Measurements from ENCODE around the gene RIMS4.

RIMS4 gene

GRCh38 chr20:44706301-44707017 is 103.9 kb downstream of the RIMS4 start:
- no peak for DNase-seq
- Histone ChIP-seq H3K27me3 (ENCODE audit: insufficient read depth, low read length, poor library complexity) (no peaks in the 10 kb centered on the region), H3K4me1 (ENCODE audit: control insufficient read depth, low read depth, low read length) (no peaks in the 10 kb centered on the region), H4K5ac (ENCODE audit: low read length) (no peak overlapping the region), H2BK15ac (replicated peaks; ENCODE audit: low read depth) (no peak overlapping the region), H3K4ac (ENCODE audit: low read depth, low read length) (no peak overlapping the region), H3K27ac (ENCODE audit: low read depth, low read length) (no peak overlapping the region), H2BK120ac (ENCODE audit: low read depth, low read length) (no peak overlapping the region), H3K18ac (ENCODE audit: low read length) (no peak overlapping the region), H2BK5ac (ENCODE audit: low read length) (no peak overlapping the region), H3K36me3 (ENCODE audit: control insufficient read depth, insufficient read depth, low read length) (no peaks in the 10 kb centered on the region), H3K79me2 (ENCODE audit: control insufficient read depth, insufficient read depth, low read length) (no peaks in the 10 kb centered on the region), H4K8ac (ENCODE audit: low read depth, low read length) (no peak overlapping the region), H3K23ac (ENCODE audit: low read length) (no peak overlapping the region), H3K4me3 (ENCODE audit: low read length) (no peak overlapping the region), H3K9ac (ENCODE audit: low read length) (no peak overlapping the region), H3K79me1 (ENCODE audit: low read length) (no peaks in the 10 kb centered on the region), H3K56ac (ENCODE audit: low read length) (no peak overlapping the region), H2AK5ac (ENCODE audit: low read length) (no peak overlapping the region), H3K4me2 (ENCODE audit: low read length) (no peak overlapping the region)
- WGBS (ENCODE audit: extremely low coverage, insufficient coverage, low lambda C conversion rate) = no CpG with 5 or more reads among the region's 10 CpGs

GRCh38 chr20:44705364-44706094 is 104.8 kb downstream of the RIMS4 start:
- H3K4me3 ChIP-seq (ENCODE audit: low read length) = no peak overlapping the region
- no peak overlapping the region for H2BK5ac ChIP-seq (ENCODE audit: low read length)
- H2BK15ac ChIP-seq (replicated peaks; ENCODE audit: low read depth) = no peak overlapping the region
- H3K23ac ChIP-seq (ENCODE audit: low read length) = no peak overlapping the region
- no peaks in the 10 kb centered on the region for H3K27me3 ChIP-seq (ENCODE audit: insufficient read depth, low read length, poor library complexity)
- no peak overlapping the region for H3K4ac ChIP-seq (ENCODE audit: low read depth, low read length)
- no peak overlapping the region for H3K4me2 ChIP-seq (ENCODE audit: low read length)
- no peak overlapping the region for H2BK120ac ChIP-seq (ENCODE audit: low read depth, low read length)
- DNase-seq = no peak
- no CpG with 5 or more reads among the region's 4 CpGs for WGBS (ENCODE audit: extremely low coverage, insufficient coverage, low lambda C conversion rate)
- no peak overlapping the region for H2AK5ac ChIP-seq (ENCODE audit: low read length)
- H4K5ac ChIP-seq (ENCODE audit: low read length) = no peak overlapping the region
- H3K79me2 ChIP-seq (ENCODE audit: control insufficient read depth, insufficient read depth, low read length) = no peaks in the 10 kb centered on the region
- H3K27ac ChIP-seq (ENCODE audit: low read depth, low read length) = no peak overlapping the region
- no peaks in the 10 kb centered on the region for H3K4me1 ChIP-seq (ENCODE audit: control insufficient read depth, low read depth, low read length)
- no peak overlapping the region for H3K56ac ChIP-seq (ENCODE audit: low read length)
- H3K18ac ChIP-seq (ENCODE audit: low read length) = no peak overlapping the region
- no peak overlapping the region for H3K9ac ChIP-seq (ENCODE audit: low read length)
- H3K79me1 ChIP-seq (ENCODE audit: low read length) = no peaks in the 10 kb centered on the region
- no peak overlapping the region for H4K8ac ChIP-seq (ENCODE audit: low read depth, low read length)
- no peaks in the 10 kb centered on the region for H3K36me3 ChIP-seq (ENCODE audit: control insufficient read depth, insufficient read depth, low read length)

- no peak for DNase-seq
- no peak overlapping the region for H2AK5ac ChIP-seq (ENCODE audit: low read length)
- H2BK15ac ChIP-seq (replicated peaks; ENCODE audit: low read depth) = no peak overlapping the region
- no peaks in the 10 kb centered on the region for H3K79me2 ChIP-seq (ENCODE audit: control insufficient read depth, insufficient read depth, low read length)
- no peak overlapping the region for H2BK5ac ChIP-seq (ENCODE audit: low read length)
- no peak overlapping the region for H3K18ac ChIP-seq (ENCODE audit: low read length)
- no peaks in the 10 kb centered on the region for H3K36me3 ChIP-seq (ENCODE audit: control insufficient read depth, insufficient read depth, low read length)
- no peak overlapping the region for H3K9ac ChIP-seq (ENCODE audit: low read length)
- H3K23ac ChIP-seq (ENCODE audit: low read length) = no peak overlapping the region
- no peak overlapping the region for H4K8ac ChIP-seq (ENCODE audit: low read depth, low read length)
- no peak overlapping the region for H4K5ac ChIP-seq (ENCODE audit: low read length)
- H3K4ac ChIP-seq (ENCODE audit: low read depth, low read length) = no peak overlapping the region
- no peaks in the 10 kb centered on the region for H3K4me1 ChIP-seq (ENCODE audit: control insufficient read depth, low read depth, low read length)
- no peaks in the 10 kb centered on the region for H3K27me3 ChIP-seq (ENCODE audit: insufficient read depth, low read length, poor library complexity)
- H3K79me1 ChIP-seq (ENCODE audit: low read length) = no peaks in the 10 kb centered on the region
- H3K27ac ChIP-seq (ENCODE audit: low read depth, low read length) = no peak overlapping the region
- no CpG with 5 or more reads among the region's 4 CpGs for WGBS (ENCODE audit: extremely low coverage, insufficient coverage, low lambda C conversion rate)
- no peak overlapping the region for H2BK120ac ChIP-seq (ENCODE audit: low read depth, low read length)
- no peak overlapping the region for H3K4me3 ChIP-seq (ENCODE audit: low read length)
- H3K56ac ChIP-seq (ENCODE audit: low read length) = no peak overlapping the region
- no peak overlapping the region for H3K4me2 ChIP-seq (ENCODE audit: low read length)
Observed at GRCh38 chr20:44704551-44704971, 105.8 kb downstream of the RIMS4 start.

GRCh38 chr20:44703956-44704488 is 106.3 kb downstream of the RIMS4 start:
- H3K56ac ChIP-seq (ENCODE audit: low read length) = no peak overlapping the region
- no peak overlapping the region for H4K5ac ChIP-seq (ENCODE audit: low read length)
- no peak overlapping the region for H3K27ac ChIP-seq (ENCODE audit: low read depth, low read length)
- no peak overlapping the region for H4K8ac ChIP-seq (ENCODE audit: low read depth, low read length)
- no peak for DNase-seq
- no peak overlapping the region for H2BK15ac ChIP-seq (replicated peaks; ENCODE audit: low read depth)
- H3K4ac ChIP-seq (ENCODE audit: low read depth, low read length) = no peak overlapping the region
- H3K4me2 ChIP-seq (ENCODE audit: low read length) = no peak overlapping the region
- no peak overlapping the region for H3K23ac ChIP-seq (ENCODE audit: low read length)
- H2BK120ac ChIP-seq (ENCODE audit: low read depth, low read length) = no peak overlapping the region
- no peaks in the 10 kb centered on the region for H3K27me3 ChIP-seq (ENCODE audit: insufficient read depth, low read length, poor library complexity)
- H3K4me3 ChIP-seq (ENCODE audit: low read length) = no peak overlapping the region
- no peak overlapping the region for H3K18ac ChIP-seq (ENCODE audit: low read length)
- WGBS (ENCODE audit: extremely low coverage, insufficient coverage, low lambda C conversion rate) = no CpG with 5 or more reads among the region's 9 CpGs
- H3K4me1 ChIP-seq (ENCODE audit: control insufficient read depth, low read depth, low read length) = no peaks in the 10 kb centered on the region
- H3K9ac ChIP-seq (ENCODE audit: low read length) = no peak overlapping the region
- H2BK5ac ChIP-seq (ENCODE audit: low read length) = no peak overlapping the region
- H2AK5ac ChIP-seq (ENCODE audit: low read length) = no peak overlapping the region
- no peaks in the 10 kb centered on the region for H3K36me3 ChIP-seq (ENCODE audit: control insufficient read depth, insufficient read depth, low read length)
- no peaks in the 10 kb centered on the region for H3K79me1 ChIP-seq (ENCODE audit: low read length)
- no peaks in the 10 kb centered on the region for H3K79me2 ChIP-seq (ENCODE audit: control insufficient read depth, insufficient read depth, low read length)

- Histone ChIP-seq H2BK5ac (ENCODE audit: low read length) (no peak overlapping the region), H4K5ac (ENCODE audit: low read length) (no peak overlapping the region), H4K8ac (ENCODE audit: low read depth, low read length) (no peak overlapping the region), H3K4me3 (ENCODE audit: low read length) (no peak overlapping the region), H3K79me1 (ENCODE audit: low read length) (no peaks in the 10 kb centered on the region), H2BK120ac (ENCODE audit: low read depth, low read length) (no peak overlapping the region), H2BK15ac (replicated peaks; ENCODE audit: low read depth) (no peak overlapping the region), H3K27ac (ENCODE audit: low read depth, low read length) (no peak overlapping the region), H3K9ac (ENCODE audit: low read length) (no peak overlapping the region), H3K18ac (ENCODE audit: low read length) (no peak overlapping the region), H3K36me3 (ENCODE audit: control insufficient read depth, insufficient read depth, low read length) (no peaks in the 10 kb centered on the region), H3K56ac (ENCODE audit: low read length) (no peak overlapping the region), H3K23ac (ENCODE audit: low read length) (no peak overlapping the region), H3K79me2 (ENCODE audit: control insufficient read depth, insufficient read depth, low read length) (no peaks in the 10 kb centered on the region), H3K4me2 (ENCODE audit: low read length) (no peak overlapping the region), H3K4me1 (ENCODE audit: control insufficient read depth, low read depth, low read length) (no peaks in the 10 kb centered on the region), H3K4ac (ENCODE audit: low read depth, low read length) (no peak overlapping the region), H2AK5ac (ENCODE audit: low read length) (no peak overlapping the region), H3K27me3 (ENCODE audit: insufficient read depth, low read length, poor library complexity) (no peaks in the 10 kb centered on the region)
- DNase-seq = no peak
- WGBS (ENCODE audit: extremely low coverage, insufficient coverage, low lambda C conversion rate) = no CpG with 5 or more reads among the region's 12 CpGs
Observed at GRCh38 chr20:44703183-44703925, 107.0 kb downstream of the RIMS4 start.
